ENCODE results near the gene ZNF281.

Gene ZNF281

DNA sequence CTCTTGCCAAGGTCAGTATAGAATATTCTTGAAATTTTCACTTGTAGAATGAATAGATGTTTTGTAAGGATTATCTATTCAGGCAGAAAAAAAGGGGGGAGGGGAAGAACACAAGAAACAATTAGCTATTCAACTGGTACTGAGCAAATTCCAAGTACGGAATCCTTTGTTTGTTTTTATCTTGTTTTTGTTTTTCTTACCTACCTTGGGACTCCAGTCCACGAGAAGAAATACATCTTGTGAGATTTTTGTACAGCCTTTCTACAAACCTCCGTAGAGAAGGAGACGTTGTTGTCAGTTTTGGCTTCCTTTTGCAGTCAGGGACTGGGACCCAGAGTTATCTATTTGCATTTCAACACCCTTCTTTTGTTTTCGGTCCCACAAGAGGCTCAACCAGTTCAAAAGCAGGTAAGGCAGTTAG is 36.0 kb downstream of the ZNF281 start:
- no peak for DNase-seq (ENCODE audit: low read depth)
- TF ChIP-seq, protein P1, sequence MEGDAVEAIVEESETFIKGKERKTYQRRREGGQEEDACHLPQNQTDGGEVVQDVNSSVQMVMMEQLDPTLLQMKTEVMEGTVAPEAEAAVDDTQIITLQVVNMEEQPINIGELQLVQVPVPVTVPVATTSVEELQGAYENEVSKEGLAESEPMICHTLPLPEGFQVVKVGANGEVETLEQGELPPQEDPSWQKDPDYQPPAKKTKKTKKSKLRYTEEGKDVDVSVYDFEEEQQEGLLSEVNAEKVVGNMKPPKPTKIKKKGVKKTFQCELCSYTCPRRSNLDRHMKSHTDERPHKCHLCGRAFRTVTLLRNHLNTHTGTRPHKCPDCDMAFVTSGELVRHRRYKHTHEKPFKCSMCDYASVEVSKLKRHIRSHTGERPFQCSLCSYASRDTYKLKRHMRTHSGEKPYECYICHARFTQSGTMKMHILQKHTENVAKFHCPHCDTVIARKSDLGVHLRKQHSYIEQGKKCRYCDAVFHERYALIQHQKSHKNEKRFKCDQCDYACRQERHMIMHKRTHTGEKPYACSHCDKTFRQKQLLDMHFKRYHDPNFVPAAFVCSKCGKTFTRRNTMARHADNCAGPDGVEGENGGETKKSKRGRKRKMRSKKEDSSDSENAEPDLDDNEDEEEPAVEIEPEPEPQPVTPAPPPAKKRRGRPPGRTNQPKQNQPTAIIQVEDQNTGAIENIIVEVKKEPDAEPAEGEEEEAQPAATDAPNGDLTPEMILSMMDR (IDR thresholded peaks at IDR 0.05; ENCODE audit: low read depth, low read length, missing control alignments) = no peak
- no peak overlapping the region for H3K4me3 ChIP-seq (ENCODE audit: low read depth, low read length)

DNA sequence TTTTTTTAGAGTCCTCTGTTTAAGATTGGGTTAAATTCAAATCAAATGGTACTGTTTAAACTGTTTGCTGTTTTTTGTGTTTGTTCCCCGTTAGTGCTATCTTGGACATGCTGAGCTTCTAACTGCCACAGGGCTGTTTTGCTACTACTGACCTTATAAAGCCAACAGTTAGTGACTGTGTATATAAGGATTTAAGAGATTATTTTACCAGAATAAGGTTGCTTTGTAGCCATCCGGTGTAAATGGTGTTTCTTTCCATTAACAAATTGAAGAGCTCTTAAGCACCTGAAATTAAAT is 37.0 kb downstream of the ZNF281 start:
- H3K4me3 ChIP-seq (ENCODE audit: low read depth, low read length) = no peak overlapping the region
- no peak for DNase-seq (ENCODE audit: low read depth)
- TF ChIP-seq, protein P1 (IDR thresholded peaks at IDR 0.05; ENCODE audit: low read depth, low read length, missing control alignments) = no peak

DNA sequence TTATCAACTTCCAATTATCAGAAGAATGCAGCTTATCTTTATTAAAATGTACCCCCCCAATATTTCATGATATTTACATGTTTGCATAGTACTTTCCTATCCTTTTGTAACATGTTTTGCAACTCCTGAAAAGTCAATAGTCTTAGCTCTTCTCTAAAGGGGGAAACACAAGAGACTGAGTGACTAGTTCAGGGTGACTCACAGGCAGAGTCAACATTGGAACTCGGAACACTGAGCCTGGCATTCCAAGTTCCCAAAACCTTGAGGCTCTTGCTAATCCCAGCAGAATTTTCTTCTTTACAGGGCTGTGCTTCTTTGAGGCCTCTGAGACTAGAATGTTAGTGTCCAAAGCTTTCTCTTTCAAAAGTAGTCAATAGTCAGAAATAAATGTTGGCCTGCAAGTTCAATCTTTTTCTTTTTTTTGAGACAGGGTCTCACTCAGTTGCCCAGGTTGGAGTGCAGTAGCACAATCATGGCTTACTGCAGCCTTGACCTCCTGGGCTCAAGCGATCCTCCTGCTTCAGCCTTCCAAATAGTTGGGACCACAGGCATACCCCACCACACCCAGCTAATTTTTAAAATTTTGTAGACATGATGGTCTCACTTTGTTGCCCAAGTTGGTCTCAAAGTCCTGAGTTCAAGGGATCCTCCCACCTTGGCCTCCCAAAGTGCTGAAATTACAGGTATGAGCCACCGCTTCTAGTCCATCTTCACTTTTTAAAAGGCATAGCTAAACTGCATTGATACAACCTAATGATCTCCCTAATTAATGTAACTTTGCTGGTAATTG is 37.5 kb downstream of the ZNF281 start:
- TF ChIP-seq, protein P1 (IDR thresholded peaks at IDR 0.05; ENCODE audit: low read depth, low read length, missing control alignments) = no peak
- no peak for DNase-seq (ENCODE audit: low read depth)
- no peak overlapping the region for H3K4me3 ChIP-seq (ENCODE audit: low read depth, low read length)

DNA sequence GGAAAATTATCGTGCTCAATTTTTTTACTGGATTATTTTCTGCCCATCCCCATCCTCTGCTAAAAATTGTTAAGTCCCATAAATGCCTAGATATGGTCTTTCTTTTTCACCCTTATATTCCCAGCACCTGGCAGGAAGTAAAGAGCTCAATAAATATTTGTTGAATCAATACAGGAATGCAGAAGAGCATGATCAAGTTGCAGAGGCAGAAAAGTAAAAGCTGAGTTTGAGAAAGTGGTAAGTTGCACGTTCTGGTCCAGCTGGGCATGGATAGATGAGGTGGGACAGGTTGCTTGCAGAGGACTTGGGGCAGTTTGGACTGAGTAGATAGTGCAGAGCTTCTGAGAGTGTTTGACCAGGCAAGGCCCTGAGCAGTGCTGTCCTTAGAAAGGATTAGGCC is 40.1 kb downstream of the ZNF281 start:
- H3K4me3 ChIP-seq (ENCODE audit: low read depth, low read length) = no peak overlapping the region
- DNase-seq (ENCODE audit: low read depth) = no peak
- TF ChIP-seq, protein P1 (IDR thresholded peaks at IDR 0.05; ENCODE audit: low read depth, low read length, missing control alignments) = no peak

DNA sequence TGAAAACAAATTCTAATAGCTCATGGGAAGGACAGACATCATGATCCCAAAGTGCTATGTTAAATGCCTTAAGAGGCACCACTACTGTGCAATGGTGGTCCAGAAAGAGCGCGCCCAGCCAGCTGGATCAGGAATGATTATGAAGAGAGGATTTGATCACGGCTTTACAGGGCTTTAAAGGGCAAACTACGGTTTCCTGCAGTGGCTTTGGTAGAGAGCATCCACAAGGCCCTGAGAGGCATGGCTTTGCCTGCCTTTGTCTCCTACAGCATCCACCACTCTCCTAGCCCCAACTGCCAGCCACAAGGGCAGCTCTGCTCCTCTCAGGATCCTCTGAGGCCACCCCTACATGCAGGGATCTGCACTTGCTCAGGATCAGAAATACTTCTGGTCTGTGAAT is 40.7 kb downstream of the ZNF281 start:
- DNase-seq (ENCODE audit: low read depth) = no peak
- TF ChIP-seq, protein P1 (IDR thresholded peaks at IDR 0.05; ENCODE audit: low read depth, low read length, missing control alignments) = no peak

DNA sequence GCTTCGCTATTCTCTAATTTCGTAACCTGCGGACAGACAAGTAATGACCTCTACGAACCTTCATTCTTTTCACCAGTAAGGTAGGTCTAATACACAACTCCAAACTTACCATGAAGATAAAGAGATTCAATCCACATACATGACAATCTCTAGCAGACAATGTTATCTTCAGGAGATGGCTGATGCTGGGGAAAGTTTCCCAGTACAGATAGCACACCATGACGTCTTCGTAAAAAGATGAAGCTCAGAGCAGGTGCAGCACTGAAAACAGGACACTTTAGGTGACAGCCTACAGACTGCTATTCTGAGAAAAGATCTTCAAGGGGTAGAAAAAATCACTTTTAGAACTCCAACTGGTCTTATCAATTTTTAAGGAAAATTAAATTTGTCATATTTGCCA is 41.3 kb downstream of the ZNF281 start:
- TF ChIP-seq, protein P1 (IDR thresholded peaks at IDR 0.05; ENCODE audit: low read depth, low read length, missing control alignments) = no peak
- no peak for DNase-seq (ENCODE audit: low read depth)
- H3K4me3 ChIP-seq (ENCODE audit: low read depth, low read length) = no peak overlapping the region

More for the DNA sequence above, 40.7 kb downstream of the ZNF281 start:
- H3K4me3 ChIP-seq (ENCODE audit: low read depth, low read length) = no peak overlapping the region
